ENCODE measurements around the gene SERPINC1. TPM values are rescaled to one million over a fixed set of nuclear protein-coding genes. Genes with fewer than 3 reads are reported as not detected.

Gene SERPINC1
- polyA plus RNA-seq, 4 donors: 0.19 to 1.0 (median 0.89) TPM; not detected in 1

GRCh38 chr1:173913111-173913510, 4.0 kb downstream of the SERPINC1 start:
- Histone ChIP-seq H3K27me3 (ENCODE audit: control insufficient read depth in 3 of 3, insufficient read depth in 3 of 3, low read length in 3 of 3) (no peaks in the 10 kb centered on the region), H3K9me3 (ENCODE audit: control insufficient read depth in 2 of 2, insufficient read depth in 1 of 2, low read depth in 1 of 2, low read length in 1 of 2) (peaks cover 0 to 6% of the 10 kb centered on the region in 2 donors), H3K4me3 (ENCODE audit: low read depth in 1 of 3, low read length in 3 of 3) (no peak overlapping the region), H3K36me3 (ENCODE audit: control insufficient read depth in 3 of 3, insufficient read depth in 2 of 3, low read depth in 1 of 3, low read length in 3 of 3) (peaks cover 0 to 2% (median 0%) of the 10 kb centered on the region in 3 donors), H3K4me1 (ENCODE audit: control insufficient read depth in 3 of 3, insufficient read depth in 2 of 3, low read depth in 1 of 3, low read length in 2 of 3) (peaks cover 0 to 3% (median 2%) of the 10 kb centered on the region in 3 donors), H3K27ac (ENCODE audit: low read depth in 1 of 3, low read length in 2 of 3) (no peak overlapping the region)
- WGBS, 3 donors: 86 to 89% (median 86%) methylated on average over 3 of the region's 3 CpGs
- DNase-seq (no peak), FAIRE-seq (no peak)

DNA sequence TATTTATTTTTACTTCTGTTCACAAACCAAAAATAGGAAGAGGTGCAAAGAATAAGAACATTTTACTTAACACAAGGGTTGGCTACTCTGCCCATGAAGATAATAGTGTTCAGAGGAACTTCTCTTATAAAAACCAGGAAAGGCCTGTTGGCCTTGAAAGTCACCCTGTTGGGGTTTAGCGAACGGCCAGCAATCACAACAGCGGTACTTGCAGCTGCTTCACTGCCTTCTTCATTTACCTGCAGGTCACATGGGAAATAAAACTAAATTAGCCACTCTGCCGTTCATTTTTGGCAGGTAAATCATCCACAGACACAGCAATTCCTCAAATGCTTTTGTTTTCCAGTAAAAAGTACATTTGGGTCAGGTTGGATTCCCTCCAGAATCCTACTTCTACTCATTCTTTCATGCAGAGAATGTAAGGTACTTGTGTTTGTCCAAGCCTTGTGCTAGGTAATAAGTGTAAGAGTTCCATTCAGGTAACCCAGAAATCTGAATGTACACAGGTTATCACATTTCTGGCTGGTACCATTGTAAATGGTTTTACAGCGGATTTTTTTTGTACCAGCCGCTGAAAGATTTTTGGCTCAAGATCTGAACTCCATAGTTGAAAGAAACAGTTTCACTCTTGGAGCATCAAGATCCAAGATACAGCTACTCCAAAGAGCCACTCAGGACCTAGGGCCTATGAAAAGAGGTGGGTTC, 13.1 kb downstream of the SERPINC1 start:
- DNase-seq (no peak), FAIRE-seq (no peak)
- H3K36me3 ChIP-seq (ENCODE audit: control insufficient read depth in 3 of 3, insufficient read depth in 2 of 3, low read depth in 1 of 3, low read length in 3 of 3): no peaks in the 10 kb centered on the region
- no peaks in the 10 kb centered on the region for H3K27me3 ChIP-seq (ENCODE audit: control insufficient read depth in 3 of 3, insufficient read depth in 3 of 3, low read length in 3 of 3)
- no peak overlapping the region for H3K4me3 ChIP-seq (ENCODE audit: low read depth in 1 of 3, low read length in 3 of 3)
- H3K9me3 ChIP-seq (ENCODE audit: control insufficient read depth in 2 of 2, insufficient read depth in 1 of 2, low read depth in 1 of 2, low read length in 1 of 2): peaks cover 0 to 3% of the 10 kb centered on the region in 2 donors
- no peaks in the 10 kb centered on the region for H3K4me1 ChIP-seq (ENCODE audit: control insufficient read depth in 3 of 3, insufficient read depth in 2 of 3, low read depth in 1 of 3, low read length in 2 of 3)
- 77 to 90% (median 83%) methylated on average over 6 of the region's 6 CpGs for WGBS, 3 donors
- H3K27ac ChIP-seq (ENCODE audit: low read depth in 1 of 3, low read length in 2 of 3): no peak overlapping the region

DNA sequence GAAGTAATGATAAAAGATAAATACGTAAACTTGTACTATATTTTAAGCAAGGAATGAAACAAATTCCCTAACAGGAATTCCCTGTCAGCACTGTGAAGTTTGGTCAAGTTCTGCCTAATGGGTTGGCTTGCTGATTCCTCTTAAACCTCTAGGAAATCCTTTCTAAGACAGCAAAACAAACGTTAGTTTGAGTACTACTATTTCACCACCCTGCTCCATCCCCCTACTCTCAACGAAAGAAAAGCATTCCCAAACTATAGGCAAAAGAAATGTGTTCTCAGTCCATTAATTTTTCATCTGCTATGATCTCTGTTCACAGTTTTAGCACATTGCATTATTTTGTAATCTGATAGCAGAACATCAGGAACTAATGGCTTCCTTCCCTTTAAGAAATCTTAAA, 16.1 kb downstream of the SERPINC1 start:
- H3K9me3 ChIP-seq (ENCODE audit: control insufficient read depth in 2 of 2, insufficient read depth in 1 of 2, low read depth in 1 of 2, low read length in 1 of 2): no peaks in the 10 kb centered on the region
- no peaks in the 10 kb centered on the region for H3K27me3 ChIP-seq (ENCODE audit: control insufficient read depth in 3 of 3, insufficient read depth in 3 of 3, low read length in 3 of 3)
- no peak overlapping the region for H3K4me3 ChIP-seq (ENCODE audit: low read depth in 1 of 3, low read length in 3 of 3)
- DNase-seq (no peak), FAIRE-seq (no peak)
- no peaks in the 10 kb centered on the region for H3K36me3 ChIP-seq (ENCODE audit: control insufficient read depth in 3 of 3, insufficient read depth in 2 of 3, low read depth in 1 of 3, low read length in 3 of 3)
- WGBS, 3 donors: 58 to 78% (median 75%) methylated on average over 3 of the region's 3 CpGs
- no peak overlapping the region for H3K27ac ChIP-seq (ENCODE audit: low read depth in 1 of 3, low read length in 2 of 3)
- no peaks in the 10 kb centered on the region for H3K4me1 ChIP-seq (ENCODE audit: control insufficient read depth in 3 of 3, insufficient read depth in 2 of 3, low read depth in 1 of 3, low read length in 2 of 3)

- Histone ChIP-seq H3K4me1 (ENCODE audit: control insufficient read depth in 3 of 3, insufficient read depth in 2 of 3, low read depth in 1 of 3, low read length in 2 of 3) (no peaks in the 10 kb centered on the region), H3K36me3 (ENCODE audit: control insufficient read depth in 3 of 3, insufficient read depth in 2 of 3, low read depth in 1 of 3, low read length in 3 of 3) (no peaks in the 10 kb centered on the region), H3K4me3 (ENCODE audit: low read depth in 1 of 3, low read length in 3 of 3) (no peak overlapping the region), H3K27ac (ENCODE audit: low read depth in 1 of 3, low read length in 2 of 3) (no peak overlapping the region), H3K27me3 (ENCODE audit: control insufficient read depth in 3 of 3, insufficient read depth in 3 of 3, low read length in 3 of 3) (no peaks in the 10 kb centered on the region), H3K9me3 (ENCODE audit: control insufficient read depth in 2 of 2, insufficient read depth in 1 of 2, low read depth in 1 of 2, low read length in 1 of 2) (no peaks in the 10 kb centered on the region)
- DNase-seq (no peak), FAIRE-seq (no peak)
- 75 to 81% (median 77%) methylated on average over 2 of the region's 2 CpGs for WGBS, 3 donors
Observed at GRCh38 chr1:173900427-173900826, 16.7 kb downstream of the SERPINC1 start.

DNA sequence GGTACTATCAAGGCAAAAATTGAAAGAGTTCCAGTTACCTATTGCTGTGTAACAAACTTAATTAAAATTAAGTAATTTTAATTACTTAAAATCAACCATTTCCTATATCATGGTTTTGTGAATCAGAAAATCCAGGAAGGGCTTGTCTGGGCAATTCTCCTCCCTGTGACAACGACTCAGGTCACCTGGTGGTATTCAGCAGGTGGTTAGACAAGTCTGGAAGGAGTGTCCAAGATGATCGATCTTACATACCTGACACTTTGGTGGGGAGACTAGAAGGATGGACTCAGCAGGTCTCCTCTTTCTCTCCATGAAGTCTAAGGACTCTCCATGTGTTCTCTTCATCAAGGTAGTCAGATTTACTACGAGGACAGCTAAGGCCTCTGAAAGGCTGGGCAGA, 22.9 kb downstream of the SERPINC1 start:
- WGBS, 3 donors: 67 to 84% (median 71%) methylated on average over 3 of the region's 3 CpGs
- Histone ChIP-seq H3K9me3 (ENCODE audit: control insufficient read depth in 2 of 2, insufficient read depth in 1 of 2, low read depth in 1 of 2, low read length in 1 of 2) (no peaks in the 10 kb centered on the region), H3K36me3 (ENCODE audit: control insufficient read depth in 3 of 3, insufficient read depth in 2 of 3, low read depth in 1 of 3, low read length in 3 of 3) (peaks cover 2 to 3% (median 2%) of the 10 kb centered on the region in 3 donors), H3K4me3 (ENCODE audit: low read depth in 1 of 3, low read length in 3 of 3) (no peak overlapping the region), H3K27me3 (ENCODE audit: control insufficient read depth in 3 of 3, insufficient read depth in 3 of 3, low read length in 3 of 3) (no peaks in the 10 kb centered on the region), H3K4me1 (ENCODE audit: control insufficient read depth in 3 of 3, insufficient read depth in 2 of 3, low read depth in 1 of 3, low read length in 2 of 3) (no peaks in the 10 kb centered on the region), H3K27ac (ENCODE audit: low read depth in 1 of 3, low read length in 2 of 3) (no peak overlapping the region)
- DNase-seq (no peak), FAIRE-seq (no peak)

GRCh38 chr1:173893611-173894010, 23.5 kb downstream of the SERPINC1 start:
- FAIRE-seq: no peak

GRCh38 chr1:173889885-173890284, 27.2 kb downstream of the SERPINC1 start:
- Histone ChIP-seq H3K4me1 (ENCODE audit: control insufficient read depth in 3 of 3, insufficient read depth in 2 of 3, low read depth in 1 of 3, low read length in 2 of 3) (no peaks in the 10 kb centered on the region), H3K27me3 (ENCODE audit: control insufficient read depth in 3 of 3, insufficient read depth in 3 of 3, low read length in 3 of 3) (no peaks in the 10 kb centered on the region), H3K36me3 (ENCODE audit: control insufficient read depth in 3 of 3, insufficient read depth in 2 of 3, low read depth in 1 of 3, low read length in 3 of 3) (peaks cover 2 to 10% (median 5%) of the 10 kb centered on the region in 3 donors), H3K4me3 (ENCODE audit: low read depth in 1 of 3, low read length in 3 of 3) (no peak overlapping the region), H3K27ac (ENCODE audit: low read depth in 1 of 3, low read length in 2 of 3) (no peak overlapping the region), H3K9me3 (ENCODE audit: control insufficient read depth in 2 of 2, insufficient read depth in 1 of 2, low read depth in 1 of 2, low read length in 1 of 2) (no peaks in the 10 kb centered on the region)
- DNase-seq (no peak), FAIRE-seq (no peak)
- 95 to 98% (median 96%) methylated on average over 2 of the region's 2 CpGs for WGBS, 3 donors

More at GRCh38 chr1:173893611-173894010, 23.5 kb downstream of the SERPINC1 start:
- Histone ChIP-seq H3K27ac (ENCODE audit: low read depth in 1 of 3, low read length in 2 of 3) (no peak overlapping the region), H3K27me3 (ENCODE audit: control insufficient read depth in 3 of 3, insufficient read depth in 3 of 3, low read length in 3 of 3) (no peaks in the 10 kb centered on the region), H3K4me3 (ENCODE audit: low read depth in 1 of 3, low read length in 3 of 3) (no peak overlapping the region), H3K36me3 (ENCODE audit: control insufficient read depth in 3 of 3, insufficient read depth in 2 of 3, low read depth in 1 of 3, low read length in 3 of 3) (peaks cover 2 to 3% (median 2%) of the 10 kb centered on the region in 3 donors), H3K4me1 (ENCODE audit: control insufficient read depth in 3 of 3, insufficient read depth in 2 of 3, low read depth in 1 of 3, low read length in 2 of 3) (no peaks in the 10 kb centered on the region), H3K9me3 (ENCODE audit: control insufficient read depth in 2 of 2, insufficient read depth in 1 of 2, low read depth in 1 of 2, low read length in 1 of 2) (no peaks in the 10 kb centered on the region)
- DNase-seq: no peak
- WGBS, 3 donors: 97 to 99% (median 97%) methylated on average over 1 of the region's 1 CpG

DNA sequence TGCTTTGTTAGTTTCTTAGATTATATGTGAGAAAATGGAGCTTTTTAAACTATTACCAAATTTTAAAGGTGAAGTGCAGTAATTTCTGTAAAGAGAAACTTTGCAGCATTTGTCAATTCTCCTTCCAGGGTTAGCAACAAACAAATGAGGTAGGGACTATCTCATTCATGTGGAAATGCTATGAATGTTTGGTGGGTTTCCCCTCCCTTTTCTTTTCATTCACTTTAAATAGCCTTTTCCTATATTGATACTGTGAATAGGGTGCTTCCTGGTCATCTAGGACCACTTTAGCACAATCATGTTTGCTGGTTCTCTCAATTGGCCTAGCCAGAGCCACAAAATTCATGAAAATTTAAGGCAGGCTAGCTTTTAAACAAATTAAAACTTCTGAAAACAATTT, 28.4 kb downstream of the SERPINC1 start:
- H3K4me1 ChIP-seq (ENCODE audit: control insufficient read depth in 3 of 3, insufficient read depth in 2 of 3, low read depth in 1 of 3, low read length in 2 of 3): no peaks in the 10 kb centered on the region
- H3K27me3 ChIP-seq (ENCODE audit: control insufficient read depth in 3 of 3, insufficient read depth in 3 of 3, low read length in 3 of 3): no peaks in the 10 kb centered on the region
- DNase-seq: no peak
- no peak for FAIRE-seq
- no peak overlapping the region for H3K27ac ChIP-seq (ENCODE audit: low read depth in 1 of 3, low read length in 2 of 3)
- H3K36me3 ChIP-seq (ENCODE audit: control insufficient read depth in 3 of 3, insufficient read depth in 2 of 3, low read depth in 1 of 3, low read length in 3 of 3): peaks cover 2 to 15% (median 5%) of the 10 kb centered on the region in 3 donors
- no peak overlapping the region for H3K4me3 ChIP-seq (ENCODE audit: low read depth in 1 of 3, low read length in 3 of 3)
- no peaks in the 10 kb centered on the region for H3K9me3 ChIP-seq (ENCODE audit: control insufficient read depth in 2 of 2, insufficient read depth in 1 of 2, low read depth in 1 of 2, low read length in 1 of 2)

GRCh38 chr1:173887627-173888026, 29.5 kb downstream of the SERPINC1 start:
- no peak overlapping the region for H3K4me3 ChIP-seq (ENCODE audit: low read depth in 1 of 3, low read length in 3 of 3)
- no peak overlapping the region for H3K27ac ChIP-seq (ENCODE audit: low read depth in 1 of 3, low read length in 2 of 3)
- FAIRE-seq: no peak
- 95 to 100% (median 97%) methylated on average over 2 of the region's 2 CpGs for WGBS, 3 donors
- no peak for DNase-seq
- no peaks in the 10 kb centered on the region for H3K27me3 ChIP-seq (ENCODE audit: control insufficient read depth in 3 of 3, insufficient read depth in 3 of 3, low read length in 3 of 3)
- no peaks in the 10 kb centered on the region for H3K4me1 ChIP-seq (ENCODE audit: control insufficient read depth in 3 of 3, insufficient read depth in 2 of 3, low read depth in 1 of 3, low read length in 2 of 3)
- no peaks in the 10 kb centered on the region for H3K9me3 ChIP-seq (ENCODE audit: control insufficient read depth in 2 of 2, insufficient read depth in 1 of 2, low read depth in 1 of 2, low read length in 1 of 2)
- H3K36me3 ChIP-seq (ENCODE audit: control insufficient read depth in 3 of 3, insufficient read depth in 2 of 3, low read depth in 1 of 3, low read length in 3 of 3): peaks cover 2 to 15% (median 5%) of the 10 kb centered on the region in 3 donors
